IPS DF 4.7 (cell line): ENCODE measurements around the gene RGR.

ENCODE experiments used
- DNase-seq: peaks from one replicate; pipeline ENCODE4 v3.0.0-alpha.2; 2013; ENCODE audit warnings: low spot score; ENCODE audit errors: extremely low read depth

The RGR gene

DNA sequence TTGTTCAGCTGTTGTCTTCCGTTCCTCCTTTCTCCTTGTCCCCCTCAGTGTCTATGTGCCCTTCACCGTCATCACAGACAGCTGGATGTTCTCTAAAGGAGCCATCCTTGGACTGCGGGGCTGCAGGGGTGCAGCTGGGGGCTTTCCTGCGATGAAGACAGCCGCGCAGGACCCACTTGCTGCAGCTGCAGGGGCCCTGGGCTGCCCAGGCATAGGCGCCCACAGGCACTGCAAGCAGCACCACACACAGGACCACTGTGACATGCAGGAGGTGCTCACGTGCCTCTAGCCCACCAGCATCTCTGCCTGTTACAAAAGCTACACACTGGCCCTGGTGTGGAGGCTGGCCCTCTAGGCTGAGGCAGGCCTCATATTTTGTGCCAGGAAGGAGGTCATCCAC lies 22.9 kb upstream of the RGR start:
- DNase-seq, result no peak

DNA sequence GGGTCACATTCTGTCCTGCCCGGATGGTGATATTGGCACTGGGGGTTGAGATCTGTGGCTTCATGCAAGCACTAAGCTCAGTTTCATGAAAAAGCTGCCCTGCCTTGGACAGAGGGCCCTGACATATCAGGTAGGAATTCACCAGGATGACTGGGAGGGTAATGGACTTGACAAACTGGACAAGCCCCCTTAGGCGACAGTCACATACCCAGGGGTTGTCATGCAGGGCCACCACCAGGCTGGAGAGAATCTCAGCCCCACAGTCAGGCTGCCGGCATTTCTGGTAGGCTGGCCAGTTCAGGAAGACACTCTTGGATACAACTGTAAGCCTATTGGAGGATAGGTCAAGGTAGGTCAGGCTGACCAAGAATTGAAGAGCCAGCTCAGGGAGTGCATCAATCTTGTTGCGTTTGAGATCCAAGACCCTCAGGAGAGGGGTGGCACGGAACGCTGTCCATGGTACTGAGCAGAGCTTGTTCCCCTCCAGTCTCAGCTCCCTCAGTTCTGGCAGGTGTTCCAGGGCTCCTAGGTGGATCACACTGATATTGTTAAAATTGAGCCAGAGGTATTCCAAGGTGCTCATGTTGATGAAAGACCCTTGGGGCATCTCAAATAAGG lies 20.3 kb upstream of the RGR start:
- DNase-seq, result no peak

- no peak for DNase-seq
These were observed 19.3 kb upstream of the RGR start, which contains the start of gene LRIT2 for GRCh38 chr10:84225427-84226173. Gene LRIT2, minus strand, starts transcription at chr10:84225544. Its CDS starts 24 bp downstream, at chr10:84225520.

GRCh38 chr10:84226616-84227015 lies 18.2 kb upstream of the RGR start:
- no peak for DNase-seq

GRCh38 chr10:84227810-84228209 lies 17.0 kb upstream of the RGR start:
- no peak for DNase-seq

GRCh38 chr10:84230359-84230758 lies 14.5 kb upstream of the RGR start:
- DNase-seq, result no peak

- no peak for DNase-seq
These were observed 12.5 kb upstream of the RGR start for GRCh38 chr10:84232376-84232775.

DNA sequence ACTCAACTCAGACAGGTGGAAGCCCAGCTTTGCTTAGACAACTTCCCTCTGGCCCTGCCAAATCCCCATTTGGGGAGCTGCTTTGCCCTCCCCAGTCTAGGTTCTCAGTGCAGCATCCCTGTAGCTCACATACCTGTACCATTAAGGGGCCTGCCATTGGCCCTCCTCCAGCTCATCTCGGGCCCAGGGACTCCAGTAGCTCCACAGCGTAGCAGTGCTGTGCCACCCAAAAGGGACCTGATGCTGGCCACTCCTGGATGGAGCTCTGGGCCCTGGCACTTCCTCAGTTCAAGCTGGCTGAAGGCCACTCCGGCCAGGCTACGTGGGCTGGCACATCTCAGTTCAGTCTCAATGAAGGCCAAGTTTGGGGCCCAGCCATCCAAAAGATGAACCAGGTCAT lies 10.9 kb upstream of the RGR start:
- DNase-seq, result no peak

DNA sequence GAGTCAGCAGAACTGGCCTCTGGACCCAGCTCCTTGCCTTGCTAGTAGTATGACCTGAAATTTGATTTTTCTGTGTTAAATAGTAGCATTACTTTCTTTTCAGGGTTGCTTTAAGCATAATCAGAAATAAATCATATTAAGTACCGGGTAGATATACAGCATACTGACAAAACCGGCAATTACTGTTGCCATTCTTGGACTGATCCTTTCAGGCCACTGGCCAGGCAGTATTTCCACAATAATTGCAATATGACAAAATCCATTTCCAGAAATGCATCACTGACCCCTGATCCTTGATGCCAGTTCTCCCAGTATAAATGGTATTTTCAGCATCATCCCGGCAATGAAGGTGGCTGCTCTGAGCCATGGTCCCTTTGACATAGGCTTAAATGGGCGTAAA lies 10.4 kb upstream of the RGR start:
- no peak for DNase-seq

- no peak for DNase-seq
These were observed 9.8 kb upstream of the RGR start for GRCh38 chr10:84235096-84235495.

DNA sequence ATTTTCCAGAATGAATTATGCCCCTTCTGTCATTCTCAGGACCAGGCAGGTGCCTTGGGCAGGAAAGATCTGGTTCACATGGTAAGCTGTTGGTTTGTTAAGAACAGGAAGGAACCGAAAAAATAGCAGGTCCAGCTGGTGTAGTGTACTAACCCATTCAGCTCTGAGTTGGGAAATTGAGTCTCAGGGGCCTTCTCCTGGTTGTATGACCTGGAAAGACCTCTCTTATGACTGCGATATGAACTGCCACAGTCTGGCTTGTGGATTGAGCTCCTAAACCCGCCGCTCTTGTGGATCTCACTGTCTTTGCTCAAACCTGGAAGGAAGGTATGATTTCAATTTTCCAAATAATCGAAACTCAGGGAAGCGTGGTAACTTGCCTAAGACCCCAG lies 8.1 kb upstream of the RGR start:
- no peak for DNase-seq

GRCh38 chr10:84237199-84238051 lies 7.4 kb upstream of the RGR start:
- no peak for DNase-seq

DNA sequence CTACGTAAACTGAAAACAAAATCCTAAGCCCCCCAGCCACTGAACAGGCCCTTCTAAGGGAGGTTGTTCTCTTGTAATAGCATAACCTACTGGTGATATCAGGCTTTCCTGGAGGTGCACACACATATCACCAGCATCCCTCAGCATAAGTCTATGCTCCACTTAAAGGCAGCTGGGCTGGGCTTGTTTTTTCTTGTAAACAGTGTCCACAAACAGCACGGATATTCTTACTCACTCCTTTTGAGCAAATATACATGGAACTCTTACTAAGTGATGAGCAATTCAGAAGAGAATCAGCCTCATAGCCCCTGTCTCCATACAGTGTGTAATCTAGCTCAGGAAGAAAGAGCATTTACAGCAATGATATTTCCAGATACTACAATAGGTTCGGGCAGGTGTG lies 5.9 kb upstream of the RGR start:
- no peak for DNase-seq

DNA sequence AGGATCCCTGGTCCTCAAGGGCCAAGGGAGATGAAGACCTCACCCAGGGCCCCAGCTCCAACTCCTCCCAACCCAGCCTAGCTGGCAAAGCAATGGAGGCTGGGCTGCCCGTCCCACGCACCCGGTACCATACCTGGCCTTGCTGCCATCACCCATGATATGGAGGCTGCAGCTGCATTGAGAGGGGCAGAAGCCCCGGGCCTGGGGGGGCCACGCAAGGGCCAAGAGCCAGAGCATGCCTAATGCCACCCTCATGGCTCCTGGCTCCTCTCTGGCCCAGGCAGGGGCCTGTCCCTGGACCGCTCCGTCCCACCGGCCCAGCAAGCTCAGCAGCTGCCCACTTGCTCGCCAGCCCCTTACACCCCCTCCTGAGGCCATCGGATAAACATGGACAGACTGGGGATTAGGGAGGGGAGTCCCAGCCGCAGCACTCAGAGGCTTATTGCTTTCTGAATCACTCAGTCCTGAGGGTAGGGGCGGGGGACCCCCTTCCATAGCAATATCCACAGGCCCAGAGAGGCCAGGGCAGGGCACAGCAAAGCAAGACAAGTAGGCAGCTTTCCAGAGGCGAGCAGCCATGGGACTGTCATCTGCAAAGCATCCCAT lies 3.6 kb upstream of the RGR start, which contains the start of gene LRIT1:
TSS of gene LRIT1 (minus strand) at position 362 of the 606 bp plus-strand sequence. CDS start at position 255, 107 bp downstream.
- no peak for DNase-seq

DNA sequence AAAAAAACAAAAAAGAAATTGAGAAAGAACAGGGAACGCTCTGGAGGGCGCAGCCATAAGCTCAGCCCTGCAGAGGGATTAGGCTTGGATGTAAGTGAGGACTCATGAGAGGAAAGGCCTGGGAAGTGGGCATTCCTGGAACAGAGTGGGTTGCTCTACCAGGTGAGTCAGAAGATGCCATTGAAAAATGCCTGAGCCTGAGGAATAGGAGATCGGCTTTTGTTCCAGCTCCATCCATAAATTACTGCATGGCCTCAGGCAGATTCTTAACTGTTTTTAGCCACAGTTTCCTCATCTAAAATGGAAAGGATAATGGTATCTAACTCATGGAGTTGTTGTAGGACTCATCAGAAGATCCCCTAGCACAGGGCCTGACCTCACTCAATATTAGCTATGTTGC lies 1.1 kb upstream of the RGR start:
- no peak for DNase-seq

DNA sequence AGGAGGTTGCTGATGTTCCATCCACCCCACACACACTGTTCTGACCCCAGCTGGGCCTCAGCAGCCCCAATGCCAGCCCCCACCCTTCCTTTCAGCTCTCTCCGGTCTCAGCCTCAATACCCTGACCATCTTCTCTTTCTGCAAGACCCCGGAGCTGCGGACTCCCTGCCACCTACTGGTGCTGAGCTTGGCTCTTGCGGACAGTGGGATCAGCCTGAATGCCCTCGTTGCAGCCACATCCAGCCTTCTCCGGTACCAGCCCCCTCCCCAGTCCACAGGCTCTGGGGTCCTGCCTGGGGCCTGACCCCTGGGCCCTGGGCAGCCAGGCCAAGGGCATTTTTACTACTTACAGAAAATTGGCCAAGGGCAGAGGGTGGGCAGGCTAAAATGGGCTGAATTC lies 2.6 kb downstream of the RGR start:
- no peak for DNase-seq

DNA sequence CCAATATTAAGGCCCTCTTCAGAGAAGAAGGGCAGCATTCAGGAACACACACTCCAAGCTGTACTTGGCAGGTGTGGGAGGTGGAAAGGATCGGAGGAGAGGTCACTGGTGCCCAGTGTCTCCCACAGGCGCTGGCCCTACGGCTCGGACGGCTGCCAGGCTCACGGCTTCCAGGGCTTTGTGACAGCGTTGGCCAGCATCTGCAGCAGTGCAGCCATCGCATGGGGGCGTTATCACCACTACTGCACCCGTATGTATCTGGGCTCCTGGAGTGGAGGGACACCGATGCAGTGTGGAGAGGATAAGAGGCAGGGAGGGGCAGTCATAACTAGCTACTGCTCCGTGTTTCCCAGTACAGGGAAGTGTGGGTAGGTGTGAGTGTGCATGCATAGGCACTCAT lies 3.9 kb downstream of the RGR start:
- no peak for DNase-seq

DNA sequence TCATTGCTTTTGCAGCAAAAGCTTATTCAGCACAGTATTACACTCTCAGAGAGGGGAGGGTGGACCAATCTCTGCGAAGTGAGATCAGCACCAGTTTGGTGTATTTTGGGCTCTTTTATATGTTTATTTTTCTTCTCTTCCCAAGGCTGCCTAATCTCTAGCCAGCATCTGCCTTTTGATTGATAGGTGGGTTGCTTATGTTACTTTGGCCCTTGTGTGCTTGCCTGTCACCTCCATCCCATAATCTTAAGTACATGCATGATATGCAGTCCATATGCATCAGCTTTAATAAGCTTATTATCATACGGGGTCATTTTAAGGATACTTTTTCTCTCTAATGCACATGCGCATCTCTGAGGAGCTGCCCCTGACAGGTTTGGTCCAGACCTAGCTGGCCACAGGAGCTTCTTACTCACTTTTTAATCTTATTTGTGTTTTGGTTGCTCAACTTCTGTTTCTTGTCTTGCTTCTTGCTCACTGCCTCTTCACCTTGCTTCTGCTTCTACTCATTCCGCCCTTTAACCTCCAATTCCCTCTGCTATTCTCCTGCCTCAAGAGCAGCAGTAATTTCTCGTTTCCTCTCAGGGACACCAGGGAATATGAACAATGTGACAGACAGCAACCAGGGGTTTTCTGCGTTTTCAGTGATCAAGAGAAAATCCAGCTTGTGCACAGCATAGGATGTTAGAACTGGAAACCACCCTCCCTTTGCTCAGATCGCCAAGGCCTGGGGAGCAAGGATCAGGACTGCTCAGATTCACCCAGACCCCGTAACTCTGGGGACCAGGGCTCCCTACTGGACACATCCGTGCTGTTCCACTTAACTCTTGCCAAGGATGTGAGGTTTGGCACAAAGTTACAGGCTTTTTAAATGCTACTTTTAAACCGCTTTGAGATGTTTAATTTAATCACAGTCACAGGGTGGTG lies 10.0 kb downstream of the RGR start:
- no peak for DNase-seq

- DNase-seq, result no peak
These were observed 11.9 kb downstream of the RGR start for GRCh38 chr10:84256510-84257342.
